Activated T-cell treated with anti-CD3 and anti-CD28 coated beads, Interleukin-2, amount 50 U/mL, for 24 hours (primary cell): ENCODE measurements around the gene CERS6.

Experiments used
- DNase-seq: peaks from one replicate; pipeline ENCODE4 v3.0.0-alpha.2; 2020
- H3K27ac Mint-ChIP-seq: 2 replicates; pipeline ENCODE4 v1.8.0; 2020; ENCODE audit warnings: mild to moderate bottlenecking, mixed read lengths
- H3K27me3 Mint-ChIP-seq: 2 replicates; pipeline ENCODE4 v1.8.0; 2020; ENCODE audit warnings: mixed read lengths
- H3K36me3 Mint-ChIP-seq: 2 replicates; pipeline ENCODE4 v1.8.0; 2020; ENCODE audit warnings: low read depth, mixed read lengths
- H3K4me1 Mint-ChIP-seq: 2 replicates; pipeline ENCODE4 v1.8.0; 2020; ENCODE audit warnings: low read depth, mixed read lengths
- H3K4me3 Mint-ChIP-seq: 2 replicates; pipeline ENCODE4 v1.8.0; 2020; ENCODE audit warnings: mild to moderate bottlenecking, moderate library complexity, mixed read lengths
- H3K9me3 Mint-ChIP-seq: 2 replicates; pipeline ENCODE4 v1.8.0; 2020; ENCODE audit warnings: mixed read lengths

CERS6 gene

DNA sequence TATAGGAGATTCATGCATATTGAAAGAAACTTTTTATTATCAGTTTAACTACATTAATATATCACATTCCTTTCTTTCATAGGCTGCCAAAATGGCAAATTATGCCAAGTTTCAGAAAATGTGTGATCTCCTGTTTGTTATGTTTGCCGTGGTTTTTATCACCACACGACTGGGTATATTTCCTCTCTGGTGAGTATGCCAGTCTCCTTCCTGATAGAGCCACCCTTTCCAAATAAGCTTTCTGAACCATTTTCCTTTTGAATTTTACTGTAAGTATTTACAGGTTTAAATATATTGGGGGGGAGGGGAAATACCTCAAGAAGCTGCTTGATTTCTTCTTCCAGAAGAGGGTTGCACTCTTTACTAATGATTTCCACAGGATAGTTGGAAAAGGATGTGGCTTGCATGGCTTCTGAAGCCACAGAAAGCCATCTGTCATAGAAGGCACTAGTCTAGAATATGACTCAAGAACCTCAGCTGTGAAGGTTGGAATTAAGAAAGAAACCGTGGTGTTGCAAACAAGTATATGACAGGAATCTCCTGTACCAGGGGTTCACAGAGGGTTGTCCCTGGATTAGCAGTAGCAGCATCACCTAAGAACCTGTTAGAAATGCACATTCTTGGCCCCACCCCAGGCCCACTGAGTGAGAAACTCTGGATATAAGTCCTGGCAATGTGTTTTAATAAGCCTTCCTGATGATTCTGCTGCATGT lies 261.9 kb downstream of the CERS6 start:
- H3K36me3 Mint-ChIP-seq, result peaks cover 53% of the 10 kb centered on the region

GRCh38 chr2:168718622-168719021 lies 262.6 kb downstream of the CERS6 start:
- Mint-ChIP-seq H3K4me1 (peaks cover 29% of the 10 kb centered on the region), H3K27ac (no peak overlapping the region), H3K36me3 (peaks cover 58% of the 10 kb centered on the region), H3K9me3 (no peaks in the 10 kb centered on the region), H3K4me3 (no peak overlapping the region), H3K27me3 (no peaks in the 10 kb centered on the region)
- DNase-seq, result no peak

More for the DNA sequence above, 261.9 kb downstream of the CERS6 start:
- Mint-ChIP-seq H3K9me3 (no peaks in the 10 kb centered on the region), H3K27me3 (no peaks in the 10 kb centered on the region), H3K4me1 (peaks cover 23% of the 10 kb centered on the region), H3K4me3 (no peak overlapping the region), H3K27ac (peak overlapping the region; percentile 9)
- DNase-seq, result no peak

DNA sequence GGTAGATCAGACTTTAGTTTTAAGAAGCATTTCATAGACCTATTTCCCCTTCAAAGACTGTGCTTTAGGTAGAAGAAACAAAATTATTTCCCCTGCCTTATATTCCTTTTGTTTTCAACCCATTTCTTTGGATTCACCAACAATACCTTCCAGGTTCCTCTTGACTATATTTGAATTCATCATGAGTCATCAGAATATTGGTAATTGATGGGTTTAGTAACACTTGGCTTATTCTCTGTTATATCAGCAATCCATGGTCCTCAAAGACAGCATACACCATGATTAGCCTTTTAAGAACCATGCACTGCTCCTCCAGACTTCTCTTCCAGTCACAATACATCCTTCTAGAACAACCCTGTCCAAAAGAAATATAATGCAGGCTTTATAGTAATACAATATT lies 263.4 kb downstream of the CERS6 start:
- no peaks in the 10 kb centered on the region for H3K27me3 Mint-ChIP-seq
- H3K4me3 Mint-ChIP-seq, result no peak overlapping the region
- no peak overlapping the region for H3K27ac Mint-ChIP-seq
- DNase-seq, result no peak
- peaks cover 29% of the 10 kb centered on the region for H3K4me1 Mint-ChIP-seq
- H3K36me3 Mint-ChIP-seq, result peaks cover 65% of the 10 kb centered on the region
- H3K9me3 Mint-ChIP-seq, result no peaks in the 10 kb centered on the region

GRCh38 chr2:168722592-168722991 lies 266.5 kb downstream of the CERS6 start:
- Mint-ChIP-seq H3K36me3 (peaks cover 54% of the 10 kb centered on the region), H3K27ac (no peak overlapping the region), H3K9me3 (no peaks in the 10 kb centered on the region), H3K4me3 (no peak overlapping the region), H3K4me1 (peaks cover 23% of the 10 kb centered on the region), H3K27me3 (no peaks in the 10 kb centered on the region)
- DNase-seq, result no peak

DNA sequence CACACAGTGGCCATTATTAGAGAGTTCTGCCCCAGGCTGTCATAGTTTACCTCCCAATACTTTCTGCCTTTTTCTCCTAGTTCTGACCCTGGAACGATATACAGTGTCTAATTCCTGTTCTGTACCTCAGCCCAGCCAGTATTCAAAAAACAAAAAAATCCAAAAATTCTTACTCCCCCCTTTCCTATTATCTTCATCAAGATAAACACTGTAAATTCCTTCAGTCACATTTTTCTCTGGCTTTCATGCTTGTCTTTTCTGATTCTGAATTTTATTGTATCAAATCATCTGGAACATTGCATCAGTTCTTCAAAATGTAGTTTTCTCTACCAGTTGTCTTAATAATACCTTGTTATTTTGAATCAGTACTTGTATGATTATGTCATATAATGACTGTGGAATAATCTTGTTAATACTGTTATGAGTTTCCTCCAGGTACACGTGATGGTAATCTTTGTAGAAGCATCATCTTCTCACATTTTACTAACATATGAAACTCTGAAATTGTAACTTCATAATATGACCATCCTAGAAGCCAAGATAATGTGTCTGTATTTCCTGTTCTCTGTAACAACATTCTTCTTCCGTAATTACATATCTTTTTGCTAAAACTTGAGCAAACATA lies 267.3 kb downstream of the CERS6 start:
- no peaks in the 10 kb centered on the region for H3K27me3 Mint-ChIP-seq
- no peak overlapping the region for H3K27ac Mint-ChIP-seq
- no peaks in the 10 kb centered on the region for H3K9me3 Mint-ChIP-seq
- H3K4me1 Mint-ChIP-seq, result peaks cover 20% of the 10 kb centered on the region
- no peak for DNase-seq
- no peak overlapping the region for H3K4me3 Mint-ChIP-seq
- peaks cover 47% of the 10 kb centered on the region for H3K36me3 Mint-ChIP-seq

DNA sequence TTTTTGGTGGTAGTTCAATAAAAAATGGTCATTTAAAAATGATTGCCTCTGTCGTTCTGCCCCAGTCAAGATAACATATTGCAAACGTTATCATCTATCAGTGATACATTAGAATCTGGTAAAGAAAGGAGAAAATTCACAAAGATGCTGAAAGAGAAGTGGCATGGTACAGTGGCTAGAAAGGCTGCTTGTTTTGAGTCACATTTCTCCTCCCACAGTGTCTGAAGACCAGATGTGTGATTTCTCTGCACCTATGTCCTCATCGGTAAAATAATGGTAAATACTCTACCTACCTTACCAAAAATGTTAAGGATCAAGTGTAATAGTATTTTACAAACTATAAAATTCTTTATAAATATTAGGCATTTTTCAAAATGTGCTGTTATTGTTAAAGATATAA lies 270.3 kb downstream of the CERS6 start:
- peaks cover 14% of the 10 kb centered on the region for H3K4me1 Mint-ChIP-seq
- no peaks in the 10 kb centered on the region for H3K9me3 Mint-ChIP-seq
- H3K4me3 Mint-ChIP-seq, result no peak overlapping the region
- H3K27me3 Mint-ChIP-seq, result no peaks in the 10 kb centered on the region
- no peak overlapping the region for H3K27ac Mint-ChIP-seq
- H3K36me3 Mint-ChIP-seq, result peaks cover 27% of the 10 kb centered on the region
- DNase-seq, result no peak

GRCh38 chr2:168727904-168728470 lies 271.9 kb downstream of the CERS6 start:
- peaks cover 14% of the 10 kb centered on the region for H3K4me1 Mint-ChIP-seq
- no peak for DNase-seq
- H3K36me3 Mint-ChIP-seq, result peaks cover 18% of the 10 kb centered on the region
- H3K27me3 Mint-ChIP-seq, result no peaks in the 10 kb centered on the region
- H3K4me3 Mint-ChIP-seq, result no peak overlapping the region
- peak overlapping the region; percentile 53 for H3K27ac Mint-ChIP-seq
- H3K9me3 Mint-ChIP-seq, result no peaks in the 10 kb centered on the region

GRCh38 chr2:168729455-168729854 lies 273.4 kb downstream of the CERS6 start:
- no peak for DNase-seq
- no peak overlapping the region for H3K27ac Mint-ChIP-seq
- no peaks in the 10 kb centered on the region for H3K27me3 Mint-ChIP-seq
- no peak overlapping the region for H3K4me3 Mint-ChIP-seq
- H3K4me1 Mint-ChIP-seq, result peaks cover 9% of the 10 kb centered on the region
- H3K9me3 Mint-ChIP-seq, result no peaks in the 10 kb centered on the region
- H3K36me3 Mint-ChIP-seq, result peaks cover 5% of the 10 kb centered on the region

DNA sequence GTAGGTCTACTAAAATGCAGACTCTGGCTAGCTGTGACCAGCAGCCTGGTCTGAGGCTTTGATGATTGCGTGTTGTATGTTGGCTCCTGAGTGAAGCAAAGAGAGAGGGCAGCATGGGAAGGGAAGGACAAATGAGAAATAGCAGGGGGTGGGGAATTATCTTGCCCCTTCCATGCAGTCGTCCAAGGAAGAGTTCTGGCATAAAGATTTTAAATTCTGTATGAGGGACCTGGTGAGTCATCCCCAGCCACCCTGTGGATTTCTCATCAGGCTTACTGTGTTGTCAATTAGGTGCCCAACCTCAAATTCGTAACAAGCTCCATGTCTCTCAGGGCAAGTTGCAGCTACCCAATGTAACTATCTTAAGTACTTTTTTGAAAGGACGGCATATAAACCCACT lies 274.3 kb downstream of the CERS6 start:
- no peak overlapping the region for H3K27ac Mint-ChIP-seq
- peaks cover 9% of the 10 kb centered on the region for H3K4me1 Mint-ChIP-seq
- no peaks in the 10 kb centered on the region for H3K9me3 Mint-ChIP-seq
- H3K4me3 Mint-ChIP-seq, result no peak overlapping the region
- no peaks in the 10 kb centered on the region for H3K27me3 Mint-ChIP-seq
- peaks cover 3% of the 10 kb centered on the region for H3K36me3 Mint-ChIP-seq
- DNase-seq, result no peak

DNA sequence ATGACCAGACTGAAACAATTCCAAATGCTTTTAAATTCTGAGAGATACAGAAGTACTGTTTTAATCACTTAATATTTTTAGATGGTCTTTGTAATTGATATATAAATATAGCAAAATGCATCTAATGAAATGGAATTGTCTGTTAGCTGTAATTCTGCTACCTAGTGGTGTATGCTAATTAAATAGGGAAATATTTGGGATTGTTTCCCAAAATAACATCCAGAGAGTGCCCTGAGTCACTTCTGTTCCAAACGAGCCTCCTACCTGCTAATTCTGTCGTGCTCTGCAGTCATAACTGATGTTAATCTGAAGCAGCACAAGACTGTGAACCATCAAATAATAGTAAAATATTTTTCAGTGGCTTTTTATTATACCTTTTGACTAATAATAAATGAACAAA lies 274.9 kb downstream of the CERS6 start:
- H3K36me3 Mint-ChIP-seq, result peaks cover 3% of the 10 kb centered on the region
- H3K27me3 Mint-ChIP-seq, result no peaks in the 10 kb centered on the region
- peaks cover 9% of the 10 kb centered on the region for H3K4me1 Mint-ChIP-seq
- DNase-seq, result no peak
- H3K4me3 Mint-ChIP-seq, result no peak overlapping the region
- H3K9me3 Mint-ChIP-seq, result no peaks in the 10 kb centered on the region
- H3K27ac Mint-ChIP-seq, result no peak overlapping the region

DNA sequence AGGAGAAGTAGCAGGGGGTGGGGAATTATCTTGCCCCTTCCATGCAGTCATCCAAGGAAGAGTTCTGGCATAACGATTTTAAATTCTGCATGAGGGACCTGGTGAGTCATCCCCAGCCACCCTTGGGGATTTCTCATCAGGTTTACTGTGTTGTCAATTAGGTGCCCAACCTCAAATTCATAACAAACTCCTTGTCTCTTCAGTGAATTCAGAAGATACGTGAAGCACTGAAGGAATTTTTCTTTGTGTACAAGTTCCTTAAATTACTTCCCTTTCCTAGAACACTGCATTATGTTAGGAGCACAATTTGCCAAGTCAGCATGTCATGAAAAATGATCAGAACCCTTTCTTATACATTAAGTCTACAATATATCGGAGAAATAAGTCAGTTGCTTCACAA lies 275.5 kb downstream of the CERS6 start:
- no peak for DNase-seq
- no peak overlapping the region for H3K4me3 Mint-ChIP-seq

DNA sequence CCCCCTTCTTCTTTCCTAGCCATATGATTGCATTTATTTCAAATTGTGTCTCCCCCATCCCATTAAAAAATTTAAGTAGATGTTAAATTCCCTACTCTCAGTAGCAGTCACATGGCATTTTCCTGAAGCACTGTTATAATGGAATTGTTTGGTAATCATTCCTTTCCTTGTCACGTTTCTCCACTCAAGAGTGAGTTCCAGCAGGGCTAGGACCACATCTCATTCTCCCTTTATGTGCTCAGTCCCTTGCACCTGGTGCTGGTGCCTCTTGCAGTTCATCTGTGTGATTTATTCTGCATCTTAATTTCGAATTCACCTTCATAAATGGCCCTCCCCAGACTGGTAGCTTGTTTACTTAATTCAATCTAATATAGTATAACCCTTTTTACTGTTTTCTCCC lies 276.0 kb downstream of the CERS6 start:
- H3K27ac Mint-ChIP-seq, result no peak overlapping the region

More for the DNA sequence above, 275.5 kb downstream of the CERS6 start:
- peaks cover 3% of the 10 kb centered on the region for H3K36me3 Mint-ChIP-seq
- no peak overlapping the region for H3K27ac Mint-ChIP-seq
- H3K4me1 Mint-ChIP-seq, result peaks cover 9% of the 10 kb centered on the region
- H3K27me3 Mint-ChIP-seq, result no peaks in the 10 kb centered on the region
- H3K9me3 Mint-ChIP-seq, result no peaks in the 10 kb centered on the region

GRCh38 chr2:168732506-168732905 lies 276.4 kb downstream of the CERS6 start:
- H3K4me1 Mint-ChIP-seq, result peaks cover 7% of the 10 kb centered on the region
- no peaks in the 10 kb centered on the region for H3K27me3 Mint-ChIP-seq
- no peaks in the 10 kb centered on the region for H3K9me3 Mint-ChIP-seq
- peaks cover 3% of the 10 kb centered on the region for H3K36me3 Mint-ChIP-seq
- no peak overlapping the region for H3K27ac Mint-ChIP-seq
- DNase-seq, result no peak
- H3K4me3 Mint-ChIP-seq, result no peak overlapping the region

More for the DNA sequence above, 276.0 kb downstream of the CERS6 start:
- Mint-ChIP-seq H3K4me1 (peaks cover 6% of the 10 kb centered on the region), H3K4me3 (no peak overlapping the region), H3K36me3 (peaks cover 3% of the 10 kb centered on the region), H3K27me3 (no peaks in the 10 kb centered on the region), H3K9me3 (no peaks in the 10 kb centered on the region)
- DNase-seq, result no peak

GRCh38 chr2:168734199-168734760 lies 278.2 kb downstream of the CERS6 start:
- Mint-ChIP-seq H3K4me1 (peaks cover 6% of the 10 kb centered on the region), H3K9me3 (no peaks in the 10 kb centered on the region), H3K27me3 (no peaks in the 10 kb centered on the region), H3K27ac (no peak overlapping the region), H3K4me3 (no peak overlapping the region), H3K36me3 (peaks cover 3% of the 10 kb centered on the region)
- DNase-seq, result no peak
